Ishikawa (cell line): ENCODE results near the gene DBT.

Experiments
- CEBPB ChIP-seq: IDR thresholded peaks from 2 replicates; pipeline ENCODE4 v1.6.1; 2012
- CREB1 ChIP-seq: IDR thresholded peaks from 2 replicates; pipeline ENCODE4 v1.6.1; 2012; ENCODE audit warnings: low read depth
- EGR1 ChIP-seq: IDR thresholded peaks from 2 replicates; pipeline ENCODE4 v1.6.1; 2012
- EP300 ChIP-seq: IDR thresholded peaks from 2 replicates; pipeline ENCODE4 v1.6.1; 2012; ENCODE audit warnings: borderline replicate concordance
- FOXM1 ChIP-seq: IDR thresholded peaks from 2 replicates; pipeline ENCODE4 v1.6.1; 2012; ENCODE audit warnings: low read depth, borderline replicate concordance
- NFIC ChIP-seq: IDR thresholded peaks from 2 replicates; pipeline ENCODE4 v1.6.1; 2012
- RAD21 ChIP-seq: IDR thresholded peaks from 2 replicates; pipeline ENCODE4 v1.6.1; 2012; ENCODE audit warnings: low read depth
- TAF1 ChIP-seq: IDR thresholded peaks from 2 replicates; pipeline ENCODE4 v1.6.1; 2012; ENCODE audit warnings: low read depth, mild to moderate bottlenecking
- TCF12 ChIP-seq: IDR thresholded peaks from 2 replicates; pipeline ENCODE4 v1.6.1; 2012; ENCODE audit warnings: low read depth
- TEAD4 ChIP-seq: IDR thresholded peaks from 2 replicates; pipeline ENCODE4 v1.6.1; 2012
- YY1 ChIP-seq: IDR thresholded peaks from 2 replicates; pipeline ENCODE4 v1.6.1; 2012; ENCODE audit warnings: low read depth
- ZBTB7A ChIP-seq: IDR thresholded peaks from 2 replicates; pipeline ENCODE4 v1.6.1; 2012; ENCODE audit warnings: low read depth
- TF ChIP-seq, protein P1 (sequence below): IDR thresholded peaks from 2 replicates; pipeline ENCODE4 v1.6.1; 2012
- TF ChIP-seq, protein P2 (sequence below): IDR thresholded peaks from 2 replicates; pipeline ENCODE4 v1.6.1; 2012
- TF ChIP-seq, protein P3 (sequence below): IDR thresholded peaks from 2 replicates; pipeline ENCODE4 v1.6.1; 2012; ENCODE audit warnings: low read depth, mild to moderate bottlenecking

DBT gene

DNA sequence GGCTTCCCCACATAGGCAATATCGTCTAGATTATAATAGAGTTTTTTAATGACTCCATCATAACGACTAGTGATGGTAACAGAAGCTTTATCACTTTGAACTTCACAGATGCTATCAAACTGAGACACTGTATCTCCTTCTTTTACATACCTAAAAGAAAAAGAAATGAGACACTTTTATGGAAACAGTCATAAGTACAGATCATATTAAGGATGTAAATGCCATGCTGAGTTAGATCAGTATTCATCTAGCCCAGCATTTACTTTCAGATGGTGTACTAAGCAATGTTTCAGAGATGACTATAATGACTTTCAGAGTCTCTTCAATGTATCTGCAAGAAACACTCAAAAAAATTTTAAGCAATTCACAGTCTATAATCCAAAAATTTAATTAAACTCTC lies 18.9 kb downstream of the DBT start:
- no peak for TF ChIP-seq NFIC
- TF ChIP-seq EP300, result no peak

DNA sequence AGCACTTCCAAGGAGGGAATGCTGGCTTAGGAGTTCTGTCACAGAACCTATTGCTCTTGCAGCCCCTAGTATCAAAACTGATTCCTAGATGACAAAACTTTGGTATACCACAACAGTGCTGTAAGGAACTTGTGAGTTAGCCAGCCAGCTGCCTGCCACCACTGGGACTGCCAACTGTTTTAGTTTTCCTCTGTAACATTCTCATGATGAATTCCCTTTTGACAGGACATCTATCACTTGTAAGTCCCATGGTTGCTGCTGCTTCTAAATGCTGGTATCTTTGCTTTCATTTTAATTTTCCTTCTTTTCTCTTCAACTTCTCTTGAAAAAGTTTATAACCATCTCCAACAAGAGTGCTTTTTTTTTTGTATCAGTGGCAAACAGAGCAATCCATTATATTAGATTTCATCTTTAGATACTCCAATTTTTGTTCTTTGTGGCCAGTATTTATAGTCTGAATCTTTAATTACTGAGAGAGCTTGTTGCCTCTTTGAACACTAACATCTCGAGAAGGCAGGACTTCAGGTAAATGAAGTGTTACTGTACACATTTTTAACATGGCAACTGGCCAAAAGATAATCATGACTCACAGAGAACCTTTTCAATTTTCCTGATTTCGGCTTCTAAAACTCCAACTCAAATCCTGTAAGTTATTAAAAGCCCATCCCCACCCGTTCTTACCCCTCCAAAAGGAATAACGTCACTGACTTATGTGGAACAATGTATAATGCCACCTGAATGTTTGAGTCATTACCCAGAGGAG lies 19.8 kb downstream of the DBT start:
- TF ChIP-seq, protein P1, sequence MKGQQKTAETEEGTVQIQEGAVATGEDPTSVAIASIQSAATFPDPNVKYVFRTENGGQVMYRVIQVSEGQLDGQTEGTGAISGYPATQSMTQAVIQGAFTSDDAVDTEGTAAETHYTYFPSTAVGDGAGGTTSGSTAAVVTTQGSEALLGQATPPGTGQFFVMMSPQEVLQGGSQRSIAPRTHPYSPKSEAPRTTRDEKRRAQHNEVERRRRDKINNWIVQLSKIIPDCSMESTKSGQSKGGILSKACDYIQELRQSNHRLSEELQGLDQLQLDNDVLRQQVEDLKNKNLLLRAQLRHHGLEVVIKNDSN, result no peak
- TF ChIP-seq FOXM1 (no peak), EP300 (no peak), TAF1 (no peak), EGR1 (no peak), RAD21 (no peak)

DNA sequence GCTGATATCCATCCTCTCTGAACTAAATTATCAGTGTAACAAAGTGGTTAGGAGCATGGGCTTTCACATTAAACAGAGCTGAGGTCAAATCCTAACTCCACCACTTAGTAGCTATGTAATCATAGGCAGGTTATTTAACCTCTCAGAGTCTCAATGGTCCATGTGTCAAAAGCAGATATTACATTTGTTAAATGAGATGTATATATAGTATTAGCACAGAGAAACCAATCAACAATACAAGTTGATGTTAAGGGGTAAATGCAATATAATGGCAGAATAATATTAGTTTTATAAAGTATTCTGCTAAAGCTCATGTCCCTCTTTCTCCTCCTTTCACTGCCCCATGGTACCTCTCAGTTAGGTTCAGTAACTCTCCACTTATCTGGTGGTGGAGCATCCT lies 27.2 kb downstream of the DBT start:
- TF ChIP-seq, protein P1, result no peak
- TF ChIP-seq ZBTB7A, result no peak
- no peak for TF ChIP-seq RAD21
- no peak for TF ChIP-seq NFIC
- no peak for TF ChIP-seq EGR1
- no peak for TF ChIP-seq FOXM1
- TF ChIP-seq TCF12, result no peak
- TF ChIP-seq, protein P2, sequence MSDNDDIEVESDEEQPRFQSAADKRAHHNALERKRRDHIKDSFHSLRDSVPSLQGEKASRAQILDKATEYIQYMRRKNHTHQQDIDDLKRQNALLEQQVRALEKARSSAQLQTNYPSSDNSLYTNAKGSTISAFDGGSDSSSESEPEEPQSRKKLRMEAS, result no peak
- TF ChIP-seq EP300, result no peak
- no peak for TF ChIP-seq TAF1
- TF ChIP-seq CEBPB, result no peak
- no peak for TF ChIP-seq YY1

DNA sequence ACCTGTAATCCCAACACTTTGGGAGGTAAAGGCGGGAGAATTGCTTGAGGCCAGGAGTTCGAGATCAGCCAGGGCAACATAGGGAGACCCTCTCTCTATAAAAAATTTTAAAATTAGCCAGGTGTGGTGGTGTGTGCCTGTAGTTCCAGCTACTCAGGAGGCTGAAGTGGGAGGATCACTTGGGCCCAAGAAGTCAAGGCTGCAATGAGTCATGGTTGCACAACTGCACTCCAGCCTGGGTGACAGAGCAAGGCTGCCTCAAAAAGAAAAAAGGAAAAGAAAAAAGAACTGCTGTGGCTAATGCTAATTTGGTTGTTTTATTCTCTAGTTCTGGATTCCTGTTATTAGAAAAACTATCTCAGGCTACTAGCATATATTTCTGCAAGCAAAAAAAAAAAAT lies 29.8 kb downstream of the DBT start:
- TF ChIP-seq CEBPB, result 0 out of 2 replicates have a peak, but pooled peaks have one; percentile 16
- TF ChIP-seq EP300, result no peak

DNA sequence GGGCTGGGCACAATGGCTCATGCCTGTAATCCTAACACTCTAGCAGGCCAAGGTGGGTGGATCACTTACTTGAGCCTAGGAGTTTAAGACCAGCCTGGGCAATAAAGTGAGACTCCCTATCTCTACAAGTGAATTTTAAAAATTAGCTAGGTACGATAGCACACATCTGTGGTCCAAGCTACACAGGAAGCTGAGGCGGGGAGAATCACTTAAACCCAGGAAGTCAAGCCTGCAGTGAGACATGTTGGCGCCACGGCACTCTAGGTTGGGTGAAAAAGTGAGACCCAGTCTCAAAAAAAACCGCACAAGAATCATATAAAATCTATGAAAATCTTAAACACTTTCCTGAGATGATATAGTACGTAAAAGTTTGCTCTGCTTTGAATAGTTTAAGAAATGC lies 30.2 kb downstream of the DBT start:
- TF ChIP-seq CREB1 (no peak), TEAD4 (no peak), NFIC (no peak), ZBTB7A (no peak), TAF1 (no peak), EGR1 (no peak), FOXM1 (no peak), CEBPB (no peak)
- TF ChIP-seq, protein P3, sequence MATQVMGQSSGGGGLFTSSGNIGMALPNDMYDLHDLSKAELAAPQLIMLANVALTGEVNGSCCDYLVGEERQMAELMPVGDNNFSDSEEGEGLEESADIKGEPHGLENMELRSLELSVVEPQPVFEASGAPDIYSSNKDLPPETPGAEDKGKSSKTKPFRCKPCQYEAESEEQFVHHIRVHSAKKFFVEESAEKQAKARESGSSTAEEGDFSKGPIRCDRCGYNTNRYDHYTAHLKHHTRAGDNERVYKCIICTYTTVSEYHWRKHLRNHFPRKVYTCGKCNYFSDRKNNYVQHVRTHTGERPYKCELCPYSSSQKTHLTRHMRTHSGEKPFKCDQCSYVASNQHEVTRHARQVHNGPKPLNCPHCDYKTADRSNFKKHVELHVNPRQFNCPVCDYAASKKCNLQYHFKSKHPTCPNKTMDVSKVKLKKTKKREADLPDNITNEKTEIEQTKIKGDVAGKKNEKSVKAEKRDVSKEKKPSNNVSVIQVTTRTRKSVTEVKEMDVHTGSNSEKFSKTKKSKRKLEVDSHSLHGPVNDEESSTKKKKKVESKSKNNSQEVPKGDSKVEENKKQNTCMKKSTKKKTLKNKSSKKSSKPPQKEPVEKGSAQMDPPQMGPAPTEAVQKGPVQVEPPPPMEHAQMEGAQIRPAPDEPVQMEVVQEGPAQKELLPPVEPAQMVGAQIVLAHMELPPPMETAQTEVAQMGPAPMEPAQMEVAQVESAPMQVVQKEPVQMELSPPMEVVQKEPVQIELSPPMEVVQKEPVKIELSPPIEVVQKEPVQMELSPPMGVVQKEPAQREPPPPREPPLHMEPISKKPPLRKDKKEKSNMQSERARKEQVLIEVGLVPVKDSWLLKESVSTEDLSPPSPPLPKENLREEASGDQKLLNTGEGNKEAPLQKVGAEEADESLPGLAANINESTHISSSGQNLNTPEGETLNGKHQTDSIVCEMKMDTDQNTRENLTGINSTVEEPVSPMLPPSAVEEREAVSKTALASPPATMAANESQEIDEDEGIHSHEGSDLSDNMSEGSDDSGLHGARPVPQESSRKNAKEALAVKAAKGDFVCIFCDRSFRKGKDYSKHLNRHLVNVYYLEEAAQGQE, result no peak
- TF ChIP-seq, protein P1, result no peak

DNA sequence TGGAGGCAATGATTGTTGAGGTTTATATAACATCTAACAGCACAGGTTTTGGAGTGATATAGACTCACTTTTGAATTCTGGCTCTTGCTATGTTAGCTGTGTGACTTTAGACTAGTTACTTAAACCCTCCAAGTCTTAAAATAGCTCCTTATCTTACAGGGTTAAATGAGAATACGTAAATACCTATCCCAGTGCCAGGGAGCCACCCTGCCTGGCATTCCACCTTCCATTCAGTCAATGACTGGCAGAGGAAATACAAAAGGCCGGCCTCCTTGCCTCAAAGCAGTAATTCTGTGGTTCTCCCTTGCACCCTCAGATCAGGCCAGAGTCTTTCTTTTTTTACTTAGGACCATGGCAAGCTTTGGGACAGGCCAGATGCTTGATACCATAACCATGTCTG lies 31.8 kb downstream of the DBT start:
- TF ChIP-seq NFIC, result no peak

DNA sequence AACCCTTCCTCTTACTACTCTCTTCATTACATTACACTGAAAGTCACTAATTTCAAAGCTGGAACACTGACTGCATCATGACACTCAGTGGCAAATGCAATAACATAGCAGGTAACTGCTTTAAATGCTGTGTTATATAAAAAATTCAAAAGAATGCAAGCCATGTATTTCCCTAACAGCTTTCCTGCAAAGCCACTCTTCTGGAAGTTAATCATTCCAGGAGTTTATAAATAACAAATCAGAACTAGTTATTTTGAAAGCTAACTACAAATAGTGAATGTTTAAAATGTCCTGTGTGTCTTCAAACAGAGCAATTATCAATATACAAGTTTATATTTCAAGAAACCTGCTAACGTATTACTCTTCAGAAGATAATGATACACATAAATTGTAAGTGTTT lies 34.5 kb downstream of the DBT start:
- TF ChIP-seq TAF1 (no peak), YY1 (no peak), EGR1 (no peak), CREB1 (no peak), CEBPB (no peak), RAD21 (no peak), TCF12 (no peak), NFIC (no peak), EP300 (no peak), FOXM1 (no peak), ZBTB7A (no peak), TEAD4 (no peak)
- TF ChIP-seq, protein P3, result no peak
- TF ChIP-seq, protein P1, result no peak
- TF ChIP-seq, protein P2, result no peak
